Endothelial cell (in vitro differentiated cells): ENCODE measurements around the gene P2RY12. TPM values are rescaled to one million over a fixed set of nuclear protein-coding genes. Genes with fewer than 3 reads are reported as not detected.

ENCODE experiments used
- DNase-seq: peaks from one replicate; pipeline ENCODE4 v3.0.0; 2021; ENCODE audit warnings: low spot score
- H3K27ac Mint-ChIP-seq: one replicate; pipeline ENCODE4 v1.8.0; 2021; ENCODE audit warnings: mixed read lengths, inconsistent platforms; ENCODE audit not compliant: unreplicated experiment
- H3K27me3 Mint-ChIP-seq: one replicate; pipeline ENCODE4 v1.8.0; 2021; ENCODE audit warnings: mild to moderate bottlenecking, moderate library complexity, mixed read lengths, inconsistent platforms; ENCODE audit not compliant: unreplicated experiment
- H3K36me3 Mint-ChIP-seq: one replicate; pipeline ENCODE4 v1.8.0; 2021; ENCODE audit warnings: mild to moderate bottlenecking, low read depth, mixed read lengths, inconsistent platforms; ENCODE audit not compliant: unreplicated experiment
- H3K4me1 Mint-ChIP-seq: one replicate; pipeline ENCODE4 v1.8.0; 2021; ENCODE audit warnings: mild to moderate bottlenecking, mixed read lengths, inconsistent platforms; ENCODE audit not compliant: unreplicated experiment
- H3K4me3 Mint-ChIP-seq: one replicate; pipeline ENCODE4 v1.8.0; 2021; ENCODE audit warnings: mild to moderate bottlenecking, mixed read lengths, inconsistent platforms; ENCODE audit not compliant: unreplicated experiment
- H3K9me3 Mint-ChIP-seq: one replicate; pipeline ENCODE4 v1.8.0; 2021; ENCODE audit warnings: mixed read lengths, inconsistent platforms; ENCODE audit not compliant: unreplicated experiment
- total RNA-seq: library from RNA; stranded (reverse); fragmentation: NEBNext Ultra II Directional; extraction: Animal tissue kit (Norgen Biotek cat#: 25700); gene quantifications from one replicate; pipeline ENCODE4 v1.2.1, GENCODE V29; 2021; ENCODE audit not compliant: unreplicated experiment
- TF ChIP-seq, protein P1 (sequence below): fragments of 200-600 bp; sonication (generic); IDR thresholded peaks from one replicate; pipeline ENCODE4 v1.5.0; 2021; ENCODE audit warnings: antibody characterized with exemption; ENCODE audit not compliant: unreplicated experiment

The P2RY12 gene
- total RNA-seq, 1 donor from 2014 or later = not detected

DNA sequence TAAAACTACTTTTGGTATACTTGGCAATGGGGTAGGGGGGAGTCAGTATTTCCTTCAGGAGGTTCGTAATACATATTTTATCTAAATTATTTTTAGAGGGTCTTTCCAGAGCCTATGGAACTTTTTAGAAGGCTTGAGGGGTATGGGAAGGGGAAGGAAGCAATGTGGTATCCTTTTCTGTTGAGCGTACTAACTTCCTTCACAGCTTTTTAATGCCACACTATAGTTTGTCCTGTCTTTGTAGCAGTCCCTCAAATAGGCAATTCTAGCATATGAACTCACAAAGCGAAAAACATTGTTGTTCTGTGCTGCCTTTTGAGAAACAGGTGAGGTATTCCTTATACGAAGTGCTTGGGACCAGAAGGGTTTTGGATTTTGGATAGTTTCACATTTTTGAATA lies 32.9 kb downstream of the P2RY12 start:
- no peaks in the 10 kb centered on the region for H3K9me3 Mint-ChIP-seq
- peaks cover 3% of the 10 kb centered on the region for H3K27me3 Mint-ChIP-seq
- no peak for DNase-seq
- H3K27ac Mint-ChIP-seq = peak overlapping the region; percentile 80
- H3K4me1 Mint-ChIP-seq = peaks cover 25% of the 10 kb centered on the region
- TF ChIP-seq, protein P1, sequence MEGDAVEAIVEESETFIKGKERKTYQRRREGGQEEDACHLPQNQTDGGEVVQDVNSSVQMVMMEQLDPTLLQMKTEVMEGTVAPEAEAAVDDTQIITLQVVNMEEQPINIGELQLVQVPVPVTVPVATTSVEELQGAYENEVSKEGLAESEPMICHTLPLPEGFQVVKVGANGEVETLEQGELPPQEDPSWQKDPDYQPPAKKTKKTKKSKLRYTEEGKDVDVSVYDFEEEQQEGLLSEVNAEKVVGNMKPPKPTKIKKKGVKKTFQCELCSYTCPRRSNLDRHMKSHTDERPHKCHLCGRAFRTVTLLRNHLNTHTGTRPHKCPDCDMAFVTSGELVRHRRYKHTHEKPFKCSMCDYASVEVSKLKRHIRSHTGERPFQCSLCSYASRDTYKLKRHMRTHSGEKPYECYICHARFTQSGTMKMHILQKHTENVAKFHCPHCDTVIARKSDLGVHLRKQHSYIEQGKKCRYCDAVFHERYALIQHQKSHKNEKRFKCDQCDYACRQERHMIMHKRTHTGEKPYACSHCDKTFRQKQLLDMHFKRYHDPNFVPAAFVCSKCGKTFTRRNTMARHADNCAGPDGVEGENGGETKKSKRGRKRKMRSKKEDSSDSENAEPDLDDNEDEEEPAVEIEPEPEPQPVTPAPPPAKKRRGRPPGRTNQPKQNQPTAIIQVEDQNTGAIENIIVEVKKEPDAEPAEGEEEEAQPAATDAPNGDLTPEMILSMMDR = no peak
- no peak overlapping the region for H3K4me3 Mint-ChIP-seq
- H3K36me3 Mint-ChIP-seq = no peaks in the 10 kb centered on the region

DNA sequence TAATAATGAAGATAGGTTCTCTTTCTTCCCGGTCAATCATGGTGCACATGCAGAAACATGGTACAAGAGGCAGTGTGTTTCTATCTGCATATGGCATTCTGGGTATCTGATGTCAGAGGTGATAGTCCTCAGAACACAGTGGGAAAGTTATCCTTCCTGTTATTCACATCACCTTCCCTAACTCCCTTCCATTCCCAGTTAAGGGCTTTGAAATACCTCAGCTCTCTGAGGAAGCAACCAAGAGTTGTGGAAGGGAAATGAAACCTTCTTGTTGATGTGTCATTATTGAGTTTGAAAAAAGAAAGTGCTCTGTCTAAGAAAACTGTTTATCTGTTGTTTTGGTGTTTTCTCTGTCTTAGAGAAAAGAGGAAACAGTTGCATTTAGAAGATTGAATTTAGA lies 33.3 kb downstream of the P2RY12 start:
- peaks cover 3% of the 10 kb centered on the region for H3K27me3 Mint-ChIP-seq
- H3K4me1 Mint-ChIP-seq = peaks cover 23% of the 10 kb centered on the region
- no peaks in the 10 kb centered on the region for H3K9me3 Mint-ChIP-seq
- H3K36me3 Mint-ChIP-seq = no peaks in the 10 kb centered on the region
- peak overlapping the region; percentile 80 for H3K27ac Mint-ChIP-seq
- TF ChIP-seq, protein P1 = no peak
- H3K4me3 Mint-ChIP-seq = no peak overlapping the region
- no peak for DNase-seq

DNA sequence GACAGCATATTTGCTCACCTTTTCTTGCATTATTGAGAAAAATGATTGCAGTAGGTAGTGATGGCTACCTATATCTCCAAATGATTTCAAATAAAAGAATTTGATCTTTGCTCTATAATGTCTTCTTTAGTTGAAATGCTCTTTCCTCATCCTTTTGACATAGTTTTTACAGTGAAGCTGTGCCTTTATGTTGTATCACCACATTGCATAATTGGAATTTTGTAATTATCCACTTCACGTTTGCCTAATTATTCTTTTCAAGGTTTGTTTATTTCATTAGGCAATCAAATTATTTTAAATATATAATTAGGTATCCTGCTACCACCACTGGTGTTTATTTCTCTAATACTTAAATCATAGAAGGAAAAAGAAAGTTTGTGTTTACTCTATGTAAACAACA lies 33.9 kb downstream of the P2RY12 start:
- Mint-ChIP-seq H3K4me1 (peaks cover 23% of the 10 kb centered on the region), H3K27ac (no peak overlapping the region), H3K4me3 (no peak overlapping the region), H3K9me3 (no peaks in the 10 kb centered on the region), H3K36me3 (no peaks in the 10 kb centered on the region), H3K27me3 (peaks cover 3% of the 10 kb centered on the region)
- DNase-seq = no peak
- TF ChIP-seq, protein P1 = no peak

DNA sequence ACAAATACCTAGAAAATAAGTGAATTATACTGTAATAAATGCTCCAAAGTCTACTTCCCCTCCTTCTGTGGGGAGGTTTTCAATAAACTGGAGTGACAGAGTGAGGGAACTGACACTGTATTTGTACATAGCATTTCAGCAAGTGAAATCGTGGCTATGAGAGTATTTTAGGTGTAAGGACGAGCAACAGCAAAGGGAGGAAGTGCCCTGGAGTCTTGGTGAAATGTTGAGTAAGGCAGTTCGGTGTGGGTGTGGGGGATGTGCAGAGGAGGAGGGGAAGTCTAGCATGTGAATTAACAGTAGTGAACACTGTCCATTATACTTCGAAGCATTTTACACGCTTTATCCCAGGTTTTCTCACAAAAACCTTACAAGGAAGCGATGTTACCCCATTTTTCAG lies 37.1 kb downstream of the P2RY12 start:
- Mint-ChIP-seq H3K4me3 (no peak overlapping the region), H3K27ac (no peak overlapping the region), H3K4me1 (peaks cover 23% of the 10 kb centered on the region)

DNA sequence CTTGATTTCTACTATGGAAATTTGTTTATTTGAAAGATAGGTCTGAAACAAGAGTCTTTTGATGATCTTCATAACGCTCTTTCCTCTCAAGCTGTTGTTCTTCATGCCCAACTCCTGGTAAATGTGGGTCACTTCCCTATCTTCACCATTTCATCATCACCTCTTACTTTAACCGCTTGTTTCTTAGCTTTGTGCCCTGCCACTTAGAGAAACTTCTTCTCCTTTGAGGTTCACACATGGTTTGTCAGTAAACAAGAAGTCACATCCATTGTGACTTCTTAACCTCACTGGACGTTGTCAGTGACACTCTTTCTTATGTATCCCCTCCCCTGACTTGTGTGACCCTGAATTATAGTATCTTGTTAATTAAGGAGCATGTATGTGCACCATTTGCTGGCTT lies 38.3 kb downstream of the P2RY12 start:
- peaks cover 3% of the 10 kb centered on the region for H3K27me3 Mint-ChIP-seq
- no peak overlapping the region for H3K4me3 Mint-ChIP-seq
- no peak overlapping the region for H3K27ac Mint-ChIP-seq
- H3K4me1 Mint-ChIP-seq = peaks cover 12% of the 10 kb centered on the region
- no peak for DNase-seq
- no peaks in the 10 kb centered on the region for H3K9me3 Mint-ChIP-seq
- TF ChIP-seq, protein P1 = no peak
- H3K36me3 Mint-ChIP-seq = no peaks in the 10 kb centered on the region

More for the DNA sequence above, 37.1 kb downstream of the P2RY12 start:
- H3K9me3 Mint-ChIP-seq = no peaks in the 10 kb centered on the region
- peaks cover 3% of the 10 kb centered on the region for H3K27me3 Mint-ChIP-seq
- no peaks in the 10 kb centered on the region for H3K36me3 Mint-ChIP-seq
- TF ChIP-seq, protein P1 = no peak
- no peak for DNase-seq
